HG02885 (cell line): ENCODE results near the gene ZBP1.

ENCODE experiments used
- ATAC-seq: cut with Tn5 transposase; IDR thresholded peaks from one replicate; pipeline ENCODE4 v1.9.1; 2021; ENCODE audit warnings: mild to moderate bottlenecking; ENCODE audit not compliant: unreplicated experiment, poor library complexity

The ZBP1 gene, protein sequence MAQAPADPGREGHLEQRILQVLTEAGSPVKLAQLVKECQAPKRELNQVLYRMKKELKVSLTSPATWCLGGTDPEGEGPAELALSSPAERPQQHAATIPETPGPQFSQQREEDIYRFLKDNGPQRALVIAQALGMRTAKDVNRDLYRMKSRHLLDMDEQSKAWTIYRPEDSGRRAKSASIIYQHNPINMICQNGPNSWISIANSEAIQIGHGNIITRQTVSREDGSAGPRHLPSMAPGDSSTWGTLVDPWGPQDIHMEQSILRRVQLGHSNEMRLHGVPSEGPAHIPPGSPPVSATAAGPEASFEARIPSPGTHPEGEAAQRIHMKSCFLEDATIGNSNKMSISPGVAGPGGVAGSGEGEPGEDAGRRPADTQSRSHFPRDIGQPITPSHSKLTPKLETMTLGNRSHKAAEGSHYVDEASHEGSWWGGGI

DNA sequence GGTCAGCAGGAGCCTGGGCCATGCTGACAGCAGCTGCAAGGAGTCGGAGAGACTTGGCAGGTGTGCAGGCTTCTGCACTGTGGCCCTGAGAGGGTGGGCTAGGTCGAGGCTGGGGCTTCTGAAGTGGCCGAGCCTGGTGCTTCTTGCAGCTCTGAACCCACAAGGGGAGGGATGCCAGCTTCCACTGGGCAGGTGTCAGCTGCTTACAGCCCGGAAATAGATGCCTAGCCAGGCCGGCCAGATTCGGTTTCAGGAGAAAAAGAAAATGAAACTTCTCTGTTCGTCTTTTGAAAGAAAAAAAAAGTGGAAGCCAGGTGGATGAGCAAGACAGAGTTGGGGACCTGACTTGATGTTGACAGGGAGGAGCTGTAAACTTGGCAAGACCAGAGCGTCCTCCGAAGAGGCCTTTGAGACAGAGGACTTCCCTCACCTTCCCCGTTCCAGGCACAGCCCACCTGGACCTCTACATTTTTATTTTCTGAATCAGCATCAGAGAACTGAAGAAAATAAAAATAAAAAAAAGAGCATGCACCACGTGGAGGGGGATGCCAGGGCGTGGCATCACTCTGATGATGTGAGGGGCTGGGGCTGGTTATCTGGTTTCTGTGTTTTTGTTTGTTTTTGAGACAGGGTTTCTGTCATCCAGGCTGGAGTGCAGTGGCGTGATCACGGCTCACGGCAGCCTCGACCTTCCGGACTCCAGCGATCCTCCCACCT, at the start of gene ZBP1:
ZBP1 (minus strand) TSS at position 153 of the 717 bp plus-strand sequence; CDS start at position 22, 131 bp downstream.
- ATAC-seq, result peak; percentile 41

DNA sequence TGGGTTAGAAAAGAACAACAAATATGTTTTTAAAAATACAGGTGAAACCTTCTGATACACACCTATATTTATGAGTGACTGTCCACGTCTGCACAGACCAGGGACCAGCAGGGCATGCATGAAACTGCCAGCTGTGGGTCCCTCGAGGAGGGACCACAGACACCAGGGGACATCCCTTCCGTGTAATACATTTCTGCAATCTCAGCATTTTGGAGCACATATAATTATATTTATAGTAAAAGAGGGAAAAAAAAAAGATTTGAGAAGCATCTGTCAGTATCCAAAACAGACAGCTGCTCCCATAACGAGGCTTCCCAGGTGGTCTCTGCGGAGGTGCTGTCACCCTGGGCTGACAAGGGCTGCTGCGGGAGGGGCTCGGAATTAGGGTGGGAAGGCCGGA, 49.4 kb upstream of the ZBP1 start:
- ATAC-seq, result no peak

DNA sequence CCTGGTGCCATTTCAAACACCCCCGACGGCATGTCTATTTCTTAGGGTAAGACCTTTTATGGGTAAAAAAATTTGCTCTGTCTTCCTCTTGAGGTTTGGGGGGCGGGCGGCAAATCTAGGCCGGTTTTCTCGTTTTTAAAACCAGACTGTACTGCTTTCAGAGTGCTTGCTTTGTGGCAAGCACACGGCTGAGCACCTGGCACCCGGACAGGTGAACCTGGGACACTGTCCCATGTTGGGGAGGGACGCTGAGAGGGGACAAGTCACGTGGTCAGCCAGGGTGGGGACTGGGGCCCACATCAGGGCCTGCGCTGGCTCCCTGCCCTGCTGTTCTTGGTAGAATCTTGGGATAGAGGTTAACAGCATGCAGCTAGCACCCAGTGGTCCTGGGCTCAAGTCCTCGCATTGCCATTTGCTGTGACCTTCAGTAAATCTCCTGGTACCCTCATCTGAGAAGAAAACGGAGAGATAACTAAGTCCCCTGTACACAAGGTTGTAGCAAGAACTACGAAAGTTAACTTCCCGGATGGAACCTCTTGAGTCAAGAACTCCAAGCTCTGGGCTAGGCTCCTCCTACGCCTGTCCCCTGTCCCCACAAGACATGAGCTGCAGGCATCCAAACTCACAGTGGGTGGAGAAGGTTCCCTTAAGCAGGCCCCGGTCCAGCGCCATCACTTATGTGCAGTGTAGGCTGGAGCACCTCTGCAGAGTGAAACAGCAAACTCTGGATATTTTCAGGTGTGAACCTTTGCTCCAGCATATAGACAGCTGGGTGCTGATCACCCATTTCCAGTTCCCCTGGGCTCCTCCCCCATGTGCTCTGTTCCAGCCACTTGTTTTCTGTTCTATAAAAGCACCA, 47.9 kb upstream of the ZBP1 start:
- ATAC-seq, result no peak

DNA sequence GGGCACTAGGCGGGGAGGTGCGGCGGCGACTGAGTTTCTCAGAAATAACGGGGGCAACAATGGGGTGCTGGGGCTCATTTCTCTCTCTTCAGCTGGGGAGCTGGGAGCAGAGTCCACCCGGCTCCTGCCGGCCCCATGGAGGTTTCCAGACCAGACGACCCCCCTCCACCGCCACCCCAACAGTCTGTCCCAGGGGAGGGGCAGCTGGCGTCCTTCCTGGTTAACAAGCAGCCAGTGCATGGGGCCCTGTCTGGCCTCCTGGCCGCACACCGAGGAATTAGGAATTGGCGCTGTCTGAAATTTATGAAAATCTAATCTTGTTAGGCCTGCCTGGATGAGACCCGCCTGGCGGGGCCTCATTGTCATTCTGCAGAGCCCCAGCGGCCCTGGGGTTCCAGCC, 47.2 kb upstream of the ZBP1 start:
- no peak for ATAC-seq

DNA sequence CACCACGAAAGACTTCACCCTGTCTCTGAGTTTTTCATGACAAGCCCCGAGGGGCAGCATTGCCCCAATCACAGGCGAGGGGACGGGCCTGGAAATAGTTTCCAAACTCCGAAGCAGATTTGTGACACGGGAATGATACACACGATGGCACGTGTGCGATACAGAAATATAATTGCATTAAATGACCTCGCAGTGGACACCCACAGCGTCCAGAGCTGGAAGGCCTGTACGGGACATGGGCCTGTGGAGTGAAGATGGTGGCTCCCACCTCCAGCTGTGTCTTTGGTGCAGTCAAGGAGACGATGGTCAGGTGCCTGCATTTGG, 46.6 kb upstream of the ZBP1 start:
- ATAC-seq, result no peak

DNA sequence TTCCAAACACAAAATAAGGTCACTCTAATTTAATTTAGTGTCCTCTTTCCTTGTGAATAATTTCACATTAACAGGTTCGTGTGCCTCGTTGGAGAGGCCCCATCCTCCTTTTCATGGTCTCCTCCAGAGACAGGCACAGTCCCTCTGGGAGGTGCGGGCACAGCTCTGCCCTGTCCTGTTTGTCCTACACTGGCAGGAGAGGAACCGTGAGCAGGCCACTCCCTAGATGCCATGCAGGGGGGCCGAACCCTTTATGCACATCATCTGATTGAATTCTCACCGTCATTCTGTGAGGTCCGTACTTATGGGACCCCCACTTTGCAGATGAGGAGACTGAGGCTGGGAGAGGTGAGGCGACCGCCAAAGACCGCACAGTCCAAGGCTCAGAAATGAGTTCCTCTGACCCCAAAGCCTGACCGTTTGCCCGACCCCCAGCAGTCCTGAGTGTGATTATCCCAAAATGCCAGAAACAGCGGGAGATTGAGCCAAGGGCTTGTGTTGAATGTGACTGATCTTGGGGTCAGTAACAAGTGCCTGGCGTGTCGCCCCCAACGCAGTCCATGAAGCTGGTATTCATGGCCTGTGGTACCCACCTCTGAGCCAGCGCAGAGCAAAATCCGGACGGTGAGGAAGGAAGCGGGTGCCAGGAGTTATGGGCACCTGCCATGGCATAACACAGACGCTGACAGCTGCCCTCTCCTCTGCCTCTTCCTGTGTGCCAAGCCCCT, 46.0 kb upstream of the ZBP1 start:
- ATAC-seq, result no peak

DNA sequence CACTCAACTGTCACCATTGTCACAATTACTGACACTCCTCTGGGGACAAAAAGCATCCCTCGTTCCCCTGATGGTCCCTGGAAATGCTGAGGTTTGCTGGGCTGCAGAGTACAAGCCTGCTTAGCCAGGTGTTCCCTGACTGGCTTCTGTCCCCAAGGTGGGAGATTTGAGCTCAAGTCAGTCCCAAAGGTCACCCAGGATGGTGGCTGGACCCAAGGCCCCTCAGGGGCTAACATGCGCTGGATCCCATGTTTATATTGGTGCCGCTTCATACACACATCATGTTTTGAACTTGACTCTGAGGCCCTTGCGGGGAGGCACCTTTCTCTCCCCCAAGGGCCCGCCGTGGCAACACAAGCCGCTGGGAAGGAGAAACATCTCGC, 45.4 kb upstream of the ZBP1 start:
- no peak for ATAC-seq

DNA sequence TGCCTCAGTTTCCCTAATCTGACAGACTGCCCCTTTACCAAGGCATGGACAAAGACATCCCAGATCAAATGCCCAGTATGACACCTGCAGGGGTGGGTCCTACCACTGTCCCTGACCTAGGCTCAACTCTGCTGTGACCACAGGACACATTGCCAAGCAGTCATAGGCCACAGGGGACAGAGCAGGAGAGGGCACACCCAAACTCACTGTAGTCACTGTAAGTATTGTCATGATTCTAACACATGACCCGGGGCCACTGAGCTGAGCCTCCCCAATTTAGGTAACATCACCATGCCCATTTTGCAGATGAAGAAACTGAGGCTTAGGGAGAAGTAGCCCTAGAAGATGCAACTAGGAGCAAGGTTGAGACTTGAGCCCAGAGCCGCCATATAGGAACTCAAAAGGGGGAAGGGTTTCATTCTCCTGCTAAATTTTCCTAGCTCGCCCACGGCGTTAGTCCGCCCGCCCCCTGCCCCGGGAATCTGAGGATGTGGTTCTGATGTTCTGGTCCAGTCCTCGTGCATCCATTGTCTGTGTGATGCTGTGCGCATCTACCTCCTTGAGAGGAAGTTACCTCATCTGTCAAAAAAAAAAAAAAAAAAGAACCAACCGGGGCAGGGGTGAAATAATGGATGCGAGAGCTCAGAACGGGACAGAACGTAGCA, 44.8 kb upstream of the ZBP1 start:
- no peak for ATAC-seq

DNA sequence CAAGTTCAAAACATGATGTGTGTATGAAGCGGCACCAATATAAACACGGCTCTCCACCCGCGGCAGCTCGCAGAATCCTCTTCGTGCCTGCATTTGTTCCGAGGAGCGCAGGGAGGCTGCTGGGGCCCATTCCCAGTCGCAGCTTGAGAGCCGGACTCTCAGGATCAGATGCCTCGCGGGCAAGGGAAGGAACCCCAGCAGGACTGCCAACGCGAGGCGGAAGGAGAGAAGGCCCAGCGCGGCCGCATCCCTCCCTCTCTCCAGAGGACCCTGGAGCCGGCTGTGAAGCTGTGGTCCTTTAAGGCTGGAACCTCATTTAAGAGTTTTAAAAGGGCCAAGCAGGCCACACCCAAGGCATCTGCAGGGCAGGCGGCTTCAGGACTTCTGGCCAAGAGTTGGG, 44.2 kb upstream of the ZBP1 start:
- ATAC-seq, result no peak

DNA sequence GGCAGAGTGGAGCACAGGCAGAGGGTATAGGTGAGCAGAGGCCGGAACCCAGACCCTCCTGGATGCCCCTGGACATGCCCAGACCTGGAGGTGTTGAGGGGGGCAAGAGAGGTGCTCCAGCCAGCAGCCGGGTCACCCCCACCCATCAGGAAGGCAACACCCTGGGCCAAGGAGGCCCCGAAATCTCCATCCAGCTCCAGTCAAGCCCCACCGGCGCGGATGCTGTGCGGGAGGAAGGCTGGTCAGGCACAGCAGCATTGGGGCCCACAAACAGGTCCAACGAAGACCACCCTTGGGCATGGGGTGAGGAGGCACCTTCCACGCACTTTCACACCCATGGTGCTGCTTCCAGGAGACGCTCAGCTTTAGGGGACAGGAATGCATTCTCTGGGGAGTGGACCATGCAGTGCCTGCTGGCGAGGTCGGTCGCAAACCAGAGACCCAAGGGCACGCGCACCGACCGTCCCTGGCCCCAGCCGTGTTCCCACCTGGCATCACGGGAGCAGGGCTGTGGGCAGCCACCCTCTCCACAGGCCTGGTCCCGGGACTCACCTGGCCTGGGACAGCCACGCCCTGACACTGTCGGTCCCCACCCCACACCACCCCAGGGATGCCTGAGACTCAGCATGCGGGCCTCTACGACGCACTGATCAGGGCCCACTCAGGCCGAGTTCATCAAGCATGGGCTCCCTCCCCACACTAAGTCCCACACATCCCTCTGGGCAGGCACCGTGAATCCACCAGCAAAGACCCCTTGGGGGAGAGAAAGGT, 43.6 kb upstream of the ZBP1 start:
- ATAC-seq, result no peak

DNA sequence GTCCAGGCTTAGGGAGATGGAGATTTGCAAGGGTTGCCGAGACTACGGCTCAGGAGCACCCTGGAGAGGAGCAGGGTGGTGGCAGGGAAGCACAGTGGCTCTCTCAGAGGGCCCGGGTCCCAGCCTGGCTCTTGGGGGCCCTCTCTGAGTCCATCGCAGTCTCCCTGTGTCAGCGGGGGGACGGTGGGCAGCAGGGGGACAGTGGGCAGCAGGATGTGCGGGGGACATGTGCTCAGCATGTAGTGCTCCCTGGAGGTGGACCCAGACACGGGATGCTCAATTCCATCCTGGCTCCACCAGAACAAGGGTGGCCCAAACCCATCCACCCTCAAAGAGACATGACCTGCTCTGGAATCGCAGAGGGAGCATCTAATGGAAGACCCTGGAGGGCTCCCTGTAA, 43.0 kb upstream of the ZBP1 start:
- ATAC-seq, result no peak

DNA sequence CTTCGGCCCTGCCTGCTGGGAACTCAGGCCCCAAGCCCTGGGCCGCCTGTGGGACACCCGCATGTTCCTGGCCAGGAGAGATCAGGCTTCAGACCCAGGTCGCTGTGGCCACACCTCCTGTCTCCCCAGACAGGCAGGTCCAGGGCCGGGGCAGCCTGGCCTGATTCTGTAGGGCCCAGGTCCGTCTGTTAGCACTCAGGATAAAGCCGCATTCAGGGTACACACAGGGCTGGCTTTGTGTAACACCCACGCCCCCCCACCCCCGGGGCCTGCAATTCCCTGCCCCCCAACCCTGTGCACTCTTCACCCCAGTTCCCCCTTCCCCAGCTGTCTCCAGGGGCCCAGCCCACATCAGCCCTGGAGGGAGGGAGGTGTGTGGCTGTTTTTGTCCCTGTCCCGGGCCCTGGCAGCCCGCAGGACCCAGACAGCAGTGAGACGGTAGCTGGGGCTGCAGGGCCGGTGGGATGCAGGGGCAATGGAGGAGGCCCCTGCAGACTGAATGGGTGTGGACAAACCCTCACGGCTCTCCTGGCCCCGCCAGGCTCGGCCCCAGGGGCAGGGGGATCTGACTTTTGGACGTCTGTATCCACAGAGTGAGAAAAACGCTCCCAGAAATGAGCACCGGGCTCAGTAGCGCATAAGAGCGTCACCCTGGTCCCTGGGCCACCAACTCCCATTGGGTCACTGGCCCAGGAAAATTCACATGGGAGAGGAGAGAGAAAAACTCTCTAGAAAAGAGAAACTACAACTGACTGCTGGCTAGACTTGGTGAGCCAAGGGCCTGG, 42.4 kb upstream of the ZBP1 start:
- ATAC-seq, result no peak

DNA sequence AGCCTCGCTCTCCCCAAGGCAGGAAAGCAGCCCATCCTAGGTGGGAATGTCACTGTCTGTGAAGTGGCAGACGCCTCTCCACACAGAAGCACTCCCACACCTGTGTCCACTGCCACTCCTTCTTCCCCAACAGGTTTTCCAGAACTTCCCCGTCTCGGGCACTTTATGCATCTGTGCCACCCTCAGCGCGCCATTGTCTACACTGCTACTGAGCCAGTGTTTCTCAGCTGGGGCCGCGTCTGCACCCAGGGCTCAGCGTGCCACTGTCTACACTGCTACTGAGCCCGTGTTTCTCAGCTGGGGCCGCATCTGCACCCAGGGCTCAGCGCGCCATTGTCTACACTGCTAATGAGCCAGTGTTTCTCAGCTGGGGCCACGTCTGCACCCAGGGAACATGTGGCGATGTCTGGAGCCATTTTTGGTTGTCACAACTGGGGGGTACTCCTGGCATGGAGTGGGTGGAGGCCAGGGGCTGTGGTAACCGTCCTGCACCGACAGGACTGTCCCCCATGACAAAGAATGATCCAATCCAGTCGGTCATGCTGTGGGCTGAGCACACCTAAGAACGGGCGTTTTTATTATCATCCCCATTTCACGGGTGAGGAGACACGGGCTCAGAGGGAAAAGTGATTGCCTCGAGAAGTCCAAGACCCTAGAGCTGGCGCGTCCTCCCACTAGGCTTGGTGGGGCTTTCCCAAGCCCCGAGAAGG, 41.7 kb upstream of the ZBP1 start:
- ATAC-seq, result no peak

DNA sequence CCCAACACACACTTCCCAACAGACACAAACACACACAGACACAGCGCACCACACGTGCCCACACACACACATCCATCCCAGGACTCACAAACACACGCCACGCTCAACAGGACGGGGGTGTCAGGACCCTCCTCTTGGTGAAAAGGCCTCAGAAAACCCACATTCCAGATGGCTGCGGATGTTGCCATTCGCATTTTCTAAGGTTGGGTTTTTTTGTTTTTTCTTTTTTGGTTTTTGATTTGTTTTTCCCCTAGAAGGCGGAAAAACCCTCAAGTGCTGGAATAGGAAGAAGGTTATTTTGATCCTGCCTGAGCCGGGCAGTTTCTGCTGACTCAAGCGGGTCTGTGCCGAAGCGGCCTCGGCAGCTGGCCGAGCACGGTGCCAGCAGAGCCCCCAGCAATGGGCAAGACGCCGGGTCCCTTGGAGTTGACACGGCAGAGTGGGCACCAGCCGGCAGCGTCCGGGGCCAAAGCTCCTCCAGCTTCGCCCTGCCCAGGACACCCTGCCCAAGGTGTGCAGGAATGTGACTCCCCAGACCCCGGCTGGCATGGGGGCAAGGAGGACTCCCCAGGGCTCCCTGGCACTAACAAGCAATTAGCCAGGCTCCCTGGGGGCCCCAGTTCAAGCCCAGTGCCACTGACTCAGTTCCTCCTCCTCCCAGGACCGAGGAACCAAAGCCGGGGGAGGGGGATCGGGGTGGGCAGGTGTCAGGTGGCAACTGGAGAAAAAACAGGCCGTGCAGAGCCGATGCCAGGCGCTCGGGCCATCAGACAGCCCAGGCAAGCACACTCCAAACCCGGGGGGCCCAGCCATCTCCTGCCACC, 40.9 kb upstream of the ZBP1 start:
- no peak for ATAC-seq

DNA sequence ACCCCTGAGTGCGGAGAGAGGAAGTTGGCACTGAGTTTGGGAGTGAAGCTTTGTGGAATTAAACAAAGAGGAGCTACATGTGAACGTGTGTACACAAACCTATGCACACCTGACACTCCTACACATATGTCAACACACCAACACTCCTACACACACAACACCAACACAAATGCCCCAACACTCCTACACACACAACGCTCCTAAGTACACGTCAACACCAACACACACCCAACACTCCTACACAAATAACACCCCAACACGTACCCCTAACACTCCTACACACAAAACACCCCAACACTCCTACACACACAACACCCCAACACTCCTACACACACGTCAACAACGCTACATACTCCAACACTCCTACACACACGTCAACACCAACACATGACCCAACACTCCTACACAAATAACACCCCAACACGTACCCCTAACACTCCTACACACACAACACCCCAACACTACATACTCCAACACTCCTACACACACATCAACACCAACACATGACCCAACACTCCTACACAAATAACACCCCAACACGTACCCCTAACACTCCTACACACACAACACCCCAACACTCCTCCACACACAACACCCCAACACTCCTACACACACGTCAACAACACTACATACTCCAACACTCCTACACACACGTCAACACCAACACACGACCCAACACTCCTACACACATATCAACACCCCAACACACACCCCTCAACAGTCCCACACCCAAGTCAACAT, 40.1 kb upstream of the ZBP1 start:
- no peak for ATAC-seq

DNA sequence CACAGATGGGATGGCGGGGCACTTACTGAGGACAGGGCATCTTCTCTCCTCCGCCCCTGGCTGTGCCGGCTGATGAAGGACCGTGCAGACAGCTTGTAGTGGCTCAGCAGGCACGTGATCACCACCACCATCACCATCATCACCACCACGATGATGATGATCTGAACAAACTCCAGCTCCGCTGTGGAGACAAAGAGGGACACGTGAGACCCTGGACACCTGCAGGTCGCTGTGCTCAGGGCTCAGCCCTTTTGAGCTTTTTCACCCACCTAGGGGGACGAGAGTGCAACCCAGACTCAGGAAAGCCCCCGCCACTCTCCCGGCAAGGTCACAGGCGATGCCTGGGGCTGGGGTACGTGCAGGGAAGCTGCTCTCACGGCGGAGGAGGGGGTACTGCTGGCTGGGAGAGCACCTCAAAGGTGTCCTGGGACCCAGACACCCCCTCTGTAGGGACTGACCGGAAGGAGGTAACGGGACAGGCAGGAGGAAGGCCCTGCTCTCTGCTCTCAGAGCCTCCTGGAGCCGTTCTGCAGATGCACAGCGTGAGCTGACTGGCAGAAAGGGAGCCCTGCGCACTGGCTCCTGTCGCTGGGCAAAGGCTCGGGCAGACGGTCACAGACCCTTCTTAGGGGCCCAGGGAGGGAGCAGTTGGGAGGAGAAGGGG, 39.4 kb upstream of the ZBP1 start:
- ATAC-seq, result no peak
